ENCODE results near the gene SIGLEC9.

GRCh38 chr19:51142119-51142518 lies 17.4 kb downstream of the SIGLEC9 start, which contains the start of gene SIGLEC7:
- TF ChIP-seq CTCF (IDR thresholded peaks at IDR 0.05; ENCODE audit: control extremely low read depth in 1 of 3, insufficient read depth in 1 of 3, low read depth in 1 of 3, low read length in 3 of 3) (no peak), KDM5A (IDR thresholded peaks at IDR 0.05; ENCODE audit: low read length) (no peak), BRCA1 (IDR thresholded peaks at IDR 0.05; ENCODE audit: low read depth, low read length) (no peak), SIX5 (IDR thresholded peaks at IDR 0.05; ENCODE audit: low read depth, low read length) (no peak), RFX5 (IDR thresholded peaks at IDR 0.05; ENCODE audit: borderline replicate concordance, low read depth, low read length) (no peak), USF2 (IDR thresholded peaks at IDR 0.05; ENCODE audit: low read length) (no peak), EZH2 (IDR thresholded peaks at IDR 0.05; ENCODE audit: low read depth, low read length, severe bottlenecking) (no peak), SIN3A (conservative IDR thresholded peaks at IDR 0.05 in 1 of 2, IDR thresholded peaks at IDR 0.05 in 1 of 2; ENCODE audit: low read depth in 1 of 2, low read length in 2 of 2) (no peak), ATF3 (IDR thresholded peaks at IDR 0.05; ENCODE audit: insufficient read depth, low read depth, low read length) (no peak), MAFK (IDR thresholded peaks at IDR 0.05; ENCODE audit: low read depth, low read length) (no peak)

All from H1 (cell line).